Prostate gland (tissue), 2 donors: Measurements from ENCODE around the gene ARHGAP35. TPM values are rescaled to one million over a fixed set of nuclear protein-coding genes. Genes with fewer than 3 reads are reported as not detected.

Experiments
- DNase-seq: peaks from one replicate; pipeline ENCODE4 v3.0.0-alpha.2; 2019; ENCODE audit warnings: low spot score
- H3K27ac ChIP-seq, 2 donors: fragments of 200-600 bp; sonication (generic); 2 replicates each; pipeline ENCODE4 v1.5.1; 2017 to 2019
- H3K27me3 ChIP-seq: fragments of 200-600 bp; sonication (generic); replicated peaks from 2 replicates; pipeline ENCODE4 v1.5.1; 2019; ENCODE audit not compliant: insufficient read depth
- H3K36me3 ChIP-seq, 2 donors: fragments of 200-600 bp; sonication (generic); 1 replicate in 1 of 2; 2 replicates in 1 of 2; pipeline versions ENCODE4 v1.5.1 to v1.8.1; 2017 to 2019
- H3K4me1 ChIP-seq: fragments of 200-600 bp; sonication (generic); replicated peaks from 2 replicates; pipeline ENCODE4 v1.5.1; 2019
- H3K4me3 ChIP-seq, 2 donors: fragments of 200-600 bp; sonication (generic); 2 replicates each; pipeline ENCODE4 v1.5.1; 2017 to 2019
- H3K9me3 ChIP-seq: fragments of 200-600 bp; sonication (generic); 2 replicates; pipeline ENCODE4 v1.5.1; 2017
- CTCF ChIP-seq, 4 experiments: fragments of 200-600 bp in 2 of 4; fragments of 450-650 bp in 2 of 4; sonication (generic) in 2 of 4; IDR thresholded peaks; 1 replicate in 3 of 4; 2 replicates in 1 of 4; pipeline ENCODE4 v1.5.1; 2016 to 2019; ENCODE audit warnings: antibody characterized with exemption in 4 of 4, mild to moderate bottlenecking in 2 of 4, moderate library complexity in 2 of 4
- POLR2A ChIP-seq: fragments of 450-650 bp; IDR thresholded peaks from one replicate; pipeline ENCODE4 v1.6.1; 2016; ENCODE audit warnings: antibody characterized with exemption, mild to moderate bottlenecking
- POLR2AphosphoS5 ChIP-seq: sonication (generic); formaldehyde crosslinking; IDR thresholded peaks from one replicate; pipeline ENCODE4 v1.6.1; 2017; ENCODE audit warnings: antibody characterized with exemption
- WGBS: methylation state at CpG from one replicate; pipeline ENCODE4 v1.1.5; 2018; 5-methylcytosine and 5-hydroxymethylcytosine counted together
- intact Hi-C: fragments of 100-400 bp; cut with DNase I; formaldehyde crosslinking; loops from one replicate; pipeline ENCODE4 v1.14.2; 2022
- total RNA-seq, 2 donors: library from RNA; depleted of rRNA; stranded (reverse); fragments of >200 nt; gene quantifications; one replicate each; pipeline ENCODE4 v1.1.0, GENCODE V29; 2016

ARHGAP35 gene
- total RNA-seq, 2 donors from 2014 or later, result 56.3 to 75.0 TPM

- H3K4me1 ChIP-seq, result no peaks in the 10 kb centered on the region
- no peaks in the 10 kb centered on the region for H3K36me3 ChIP-seq
- TF ChIP-seq POLR2AphosphoS5 (no peak), POLR2A (no peak), CTCF (IDR thresholded peaks at IDR 0.05) (no peak)
- H3K9me3 ChIP-seq, result no peaks in the 10 kb centered on the region
- intact Hi-C loops, result no loop called here
- H3K4me3 ChIP-seq, result no peak overlapping the region
- DNase-seq, result no peak
- H3K27ac ChIP-seq, result no peak overlapping the region
- 95% methylated on average over 11 of the region's 11 CpGs for WGBS
- H3K27me3 ChIP-seq, result no peaks in the 10 kb centered on the region
Measured at GRCh38 chr19:46892252-46893179, 31.7 kb downstream of the ARHGAP35 start.

GRCh38 chr19:46896076-46896794 lies 35.4 kb downstream of the ARHGAP35 start:
- H3K4me3 ChIP-seq, result no peak overlapping the region
- whole genome bisulfite sequencing, result 93% methylated on average over 10 of the region's 10 CpGs
- peaks cover 7% of the 10 kb centered on the region for H3K4me1 ChIP-seq
- DNase-seq, result no peak
- H3K36me3 ChIP-seq, result no peaks in the 10 kb centered on the region
- no peaks in the 10 kb centered on the region for H3K9me3 ChIP-seq
- no peaks in the 10 kb centered on the region for H3K27me3 ChIP-seq
- intact Hi-C loops, result no loop called here
- no peak overlapping the region for H3K27ac ChIP-seq
- no peak for TF ChIP-seq CTCF (IDR thresholded peaks at IDR 0.05)
- no peak for TF ChIP-seq POLR2AphosphoS5
- no peak for TF ChIP-seq POLR2A

- no peak overlapping the region for H3K27ac ChIP-seq
- intact Hi-C loops, result no loop called here
- no peak for DNase-seq
- 58% methylated on average over 5 of the region's 5 CpGs for WGBS
- H3K4me3 ChIP-seq, result no peak overlapping the region
- peaks cover 28% of the 10 kb centered on the region for H3K4me1 ChIP-seq
- TF ChIP-seq CTCF (IDR thresholded peaks at IDR 0.05), result no peak
- TF ChIP-seq POLR2AphosphoS5, result no peak
- TF ChIP-seq POLR2A, result no peak
- H3K27me3 ChIP-seq, result no peaks in the 10 kb centered on the region
- H3K36me3 ChIP-seq, result no peaks in the 10 kb centered on the region
- H3K9me3 ChIP-seq, result no peaks in the 10 kb centered on the region
Measured at GRCh38 chr19:46898731-46899130, 37.9 kb downstream of the ARHGAP35 start.

- no peak for DNase-seq
- no peak overlapping the region for H3K27ac ChIP-seq
- no peaks in the 10 kb centered on the region for H3K36me3 ChIP-seq
- peaks cover 29% of the 10 kb centered on the region for H3K4me1 ChIP-seq
- H3K4me3 ChIP-seq, result no peak overlapping the region
- WGBS, result 83% methylated on average over 5 of the region's 5 CpGs
- intact Hi-C loops, result loop anchor here (2.0 kb wide), 1 partner anchor 16 kb away; no protein-coding TSS in a partner anchor
- H3K27me3 ChIP-seq, result no peaks in the 10 kb centered on the region
- no peaks in the 10 kb centered on the region for H3K9me3 ChIP-seq
- TF ChIP-seq POLR2AphosphoS5 (no peak), POLR2A (no peak), CTCF (IDR thresholded peaks at IDR 0.05) (no peak)
Measured at GRCh38 chr19:46900341-46900740, 39.5 kb downstream of the ARHGAP35 start.
